OCI-LY1 (cell line): ENCODE measurements around the gene ITM2B.
"Not testable (repeated sequence)": the region's sequence is repeated elsewhere in the genome, so short reads cannot be mapped to it uniquely, and the experiment has no call there.

Experiments
- H2AFZ ChIP-seq: fragments of 200-600 bp; sonication (generic), shearing (Covaris generic); 2 replicates; pipeline ENCODE4 v1.6.0; 2014; ENCODE audit warnings: antibody characterized with exemption, mild to moderate bottlenecking, low read length
- H3F3A ChIP-seq: fragments of 200-600 bp; sonication (generic), shearing (Covaris generic); 2 replicates; pipeline ENCODE4 v1.6.0; 2014; ENCODE audit warnings: mild to moderate bottlenecking, antibody characterized with exemption, low read length, moderate library complexity; ENCODE audit not compliant: insufficient read depth
- H3K27ac ChIP-seq: fragments of 200-600 bp; sonication (generic); 2 replicates; pipeline ENCODE4 v1.5.1; 2014; ENCODE audit warnings: low read length, mixed run types, mild to moderate bottlenecking, low read depth; ENCODE audit not compliant: poor library complexity, severe bottlenecking
- H3K27me3 ChIP-seq: fragments of 200-600 bp; sonication (generic); 2 replicates; pipeline ENCODE4 v1.6.0; 2014; ENCODE audit warnings: antibody characterized with exemption, mild to moderate bottlenecking, low read length, moderate library complexity; ENCODE audit not compliant: insufficient read depth
- H3K36me3 ChIP-seq: fragments of 200-600 bp; sonication (generic); 2 replicates; pipeline ENCODE4 v1.6.1; 2014; ENCODE audit warnings: mild to moderate bottlenecking, antibody characterized with exemption, low read length, moderate library complexity, mixed read lengths; ENCODE audit not compliant: insufficient read depth
- H3K4me1 ChIP-seq: fragments of 200-600 bp; sonication (generic); 2 replicates; pipeline ENCODE4 v1.5.1; 2014; ENCODE audit warnings: mild to moderate bottlenecking, low read length, moderate library complexity; ENCODE audit not compliant: insufficient read depth, severe bottlenecking
- H3K4me2 ChIP-seq: fragments of 200-600 bp; sonication (generic), shearing (Covaris generic); 2 replicates; pipeline ENCODE4 v1.6.1; 2014; ENCODE audit warnings: low read length
- H3K4me3 ChIP-seq: fragments of 200-600 bp; sonication (generic); 2 replicates; pipeline ENCODE4 v1.5.1; 2014; ENCODE audit warnings: low read length, low read depth, mild to moderate bottlenecking, mixed read lengths; ENCODE audit not compliant: poor library complexity, severe bottlenecking
- H3K79me2 ChIP-seq: fragments of 200-600 bp; shearing (Covaris generic); 2 replicates; pipeline ENCODE4 v1.6.1; 2016; ENCODE audit warnings: mixed run types, low read length, mixed read lengths; ENCODE audit not compliant: insufficient read depth
- H3K9ac ChIP-seq: fragments of 200-600 bp; sonication (generic), shearing (Covaris generic); 2 replicates; pipeline ENCODE4 v1.6.1; 2014; ENCODE audit warnings: mild to moderate bottlenecking, low read length, mixed read lengths
- H3K9me2 ChIP-seq: fragments of 200-600 bp; sonication (generic), shearing (Covaris generic); 2 replicates; pipeline ENCODE4 v1.6.1; 2014; ENCODE audit warnings: low read depth, mild to moderate bottlenecking, low read length, mixed read lengths
- H3K9me3 ChIP-seq: fragments of 200-600 bp; shearing (Covaris generic); 2 replicates; pipeline ENCODE4 v1.6.1; 2014; ENCODE audit warnings: low read length, mixed read lengths
- H4K20me1 ChIP-seq: fragments of 200-600 bp; sonication (generic), shearing (Covaris generic); 2 replicates; pipeline ENCODE4 v1.6.0; 2016; ENCODE audit warnings: mild to moderate bottlenecking, low read length; ENCODE audit not compliant: insufficient read depth
- CTCF ChIP-seq: fragments of 200-600 bp; sonication (generic), shearing (Covaris generic); IDR thresholded peaks from 2 replicates; pipeline ENCODE4 v1.5.1; 2017; ENCODE audit warnings: mild to moderate bottlenecking, antibody characterized with exemption, low read length, moderate library complexity, mixed read lengths
- EZH2 ChIP-seq: fragments of 200-600 bp; sonication (generic), shearing (Covaris generic); IDR thresholded peaks from 2 replicates; pipeline ENCODE4 v1.8.0; 2017; ENCODE audit warnings: borderline replicate concordance, mixed run types, mild to moderate bottlenecking, antibody characterized with exemption, low read length, moderate library complexity, mixed read lengths

Gene ITM2B

GRCh38 chr13:48234566-48235340 lies 1.7 kb downstream of the ITM2B start:
- H3K4me3 ChIP-seq = peak overlapping the region; percentile 99
- no peak for TF ChIP-seq EZH2
- no peak for TF ChIP-seq CTCF
- H3K79me2 ChIP-seq = peaks cover 48% of the 10 kb centered on the region
- peak overlapping the region; percentile 67 for H3K27ac ChIP-seq
- H3K27me3 ChIP-seq = no peaks in the 10 kb centered on the region
- no peak overlapping the region for H2AFZ ChIP-seq
- H4K20me1 ChIP-seq = no peaks in the 10 kb centered on the region
- no peaks in the 10 kb centered on the region for H3K9me2 ChIP-seq
- H3K36me3 ChIP-seq = peaks cover 1% of the 10 kb centered on the region; the same call in 1 of the 2 replicates
- H3F3A ChIP-seq = no peaks in the 10 kb centered on the region
- peaks cover 50% of the 10 kb centered on the region for H3K4me1 ChIP-seq
- H3K4me2 ChIP-seq = peak overlapping the region; percentile 99
- no peaks in the 10 kb centered on the region for H3K9me3 ChIP-seq
- peak overlapping the region; percentile 95 for H3K9ac ChIP-seq

DNA sequence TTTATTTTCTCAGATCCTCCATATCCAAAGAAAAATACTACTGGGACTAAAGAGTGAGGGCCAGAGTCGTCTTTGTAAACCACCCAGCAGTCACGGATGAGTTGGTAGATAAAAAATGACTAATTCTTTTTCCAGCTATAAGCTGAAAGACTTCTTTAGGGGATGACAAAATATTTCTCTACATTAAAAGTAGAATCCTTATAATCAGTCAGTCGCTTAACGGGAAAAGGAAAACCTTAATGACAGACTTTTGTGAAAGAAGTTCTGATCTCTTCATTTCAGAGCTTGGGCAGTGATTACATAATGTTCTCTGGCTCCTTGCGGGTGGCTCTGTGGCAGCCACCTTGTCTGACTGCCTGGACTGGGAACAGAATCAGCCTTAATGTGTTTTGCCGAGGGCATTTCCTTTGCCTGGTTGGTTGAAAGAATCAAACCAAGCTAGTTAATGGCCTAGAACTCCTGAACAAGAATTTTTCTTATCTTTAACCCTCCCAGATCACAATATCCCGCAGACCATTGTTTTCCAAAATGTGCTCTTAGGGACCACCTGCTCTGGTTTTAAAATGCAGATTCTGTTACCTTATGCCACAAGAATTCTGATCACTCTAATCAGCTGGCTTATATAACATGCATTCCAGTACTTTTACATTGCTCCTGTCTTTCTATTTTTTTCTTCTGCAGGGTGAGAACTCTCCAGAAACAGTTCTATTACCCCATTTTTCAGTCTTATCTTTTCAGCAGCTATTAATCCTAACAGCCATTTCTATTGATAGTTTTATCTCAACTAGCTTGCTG lies 2.5 kb downstream of the ITM2B start:
- Histone ChIP-seq H3K79me2 (peaks cover 48% of the 10 kb centered on the region), H3K9me2 (no peaks in the 10 kb centered on the region), H3F3A (no peaks in the 10 kb centered on the region), H3K36me3 (peaks cover 7% of the 10 kb centered on the region; the same call in 1 of the 2 replicates), H3K4me3 (peak overlapping the region; percentile 99), H3K9ac (peak overlapping the region; percentile 95), H3K4me2 (peak overlapping the region; percentile 99), H3K27ac (peak overlapping the region; percentile 67), H3K9me3 (no peaks in the 10 kb centered on the region), H2AFZ (no peak overlapping the region), H3K27me3 (no peaks in the 10 kb centered on the region), H4K20me1 (no peaks in the 10 kb centered on the region), H3K4me1 (peaks cover 50% of the 10 kb centered on the region)
- TF ChIP-seq EZH2 (no peak), CTCF (no peak)

- Histone ChIP-seq H3K79me2 (peaks cover 51% of the 10 kb centered on the region), H3K27me3 (no peaks in the 10 kb centered on the region), H3F3A (no peaks in the 10 kb centered on the region), H2AFZ (no peak overlapping the region), H3K9ac (no peak overlapping the region; the same call in 1 of the 2 replicates), H3K4me2 (peak overlapping the region; percentile 99), H3K9me2 (no peaks in the 10 kb centered on the region), H3K4me3 (peak overlapping the region; percentile 16), H3K27ac (peak overlapping the region; percentile 67), H3K36me3 (peaks cover 7% of the 10 kb centered on the region; the same call in 1 of the 2 replicates), H3K4me1 (peaks cover 50% of the 10 kb centered on the region), H3K9me3 (no peaks in the 10 kb centered on the region), H4K20me1 (no peaks in the 10 kb centered on the region)
- TF ChIP-seq EZH2 (no peak), CTCF (no peak)
These were observed 3.7 kb downstream of the ITM2B start for GRCh38 chr13:48236528-48237353.

DNA sequence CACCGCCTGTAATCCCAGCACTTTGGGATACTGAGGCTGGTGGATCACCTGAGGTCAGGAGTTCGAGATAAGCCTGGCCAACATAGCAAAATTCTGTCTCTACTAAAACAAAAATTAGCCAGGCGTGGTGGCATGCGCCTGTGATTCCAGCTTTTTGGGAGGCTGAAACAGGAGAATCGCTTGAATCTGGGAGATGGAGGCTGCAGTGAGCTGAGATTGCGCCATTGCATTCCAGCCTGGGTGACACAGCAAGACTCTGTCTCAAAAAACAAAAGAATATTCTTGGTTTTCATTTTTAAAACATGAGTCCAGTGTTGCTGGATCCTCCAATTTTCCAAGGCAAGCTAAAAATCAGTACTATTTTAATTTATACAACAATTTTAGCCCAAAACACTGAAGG lies 6.4 kb downstream of the ITM2B start:
- not testable (repeated sequence) for H3K27me3 ChIP-seq, H3K4me3 ChIP-seq, H4K20me1 ChIP-seq, H3K36me3 ChIP-seq, H3K27ac ChIP-seq, H3K9ac ChIP-seq, H3K4me2 ChIP-seq, H3K9me3 ChIP-seq, H3K9me2 ChIP-seq, H3F3A ChIP-seq, H2AFZ ChIP-seq
- Histone ChIP-seq H3K4me1 (peaks cover 38% of the 10 kb centered on the region), H3K79me2 (peaks cover 42% of the 10 kb centered on the region)
